SK-N-SH (cell line): Measurements from ENCODE around the gene FCHSD2.

Experiments
- CTCF ChIP-seq: fragments of 200-600 bp; sonication (generic); IDR thresholded peaks from 2 replicates; pipeline ENCODE4 v1.6.1; 2017; ENCODE audit warnings: antibody characterized with exemption, mild to moderate bottlenecking, moderate library complexity
- ELF1 ChIP-seq: IDR thresholded peaks from 2 replicates; pipeline ENCODE4 v1.4.0; 2012
- REST ChIP-seq: IDR thresholded peaks from 2 replicates; pipeline ENCODE4 v1.6.1; 2012; ENCODE audit warnings: mild to moderate bottlenecking, low read depth, low read length, moderate library complexity

GRCh38 chr11:72859126-72859525 is 283.0 kb downstream of the FCHSD2 start:
- TF ChIP-seq ELF1 (no peak), CTCF (no peak), REST (no peak)
